NK-92 (cell line): ENCODE results near the gene CR1.
"Not testable (repeated sequence)": the region's sequence is repeated elsewhere in the genome, so short reads cannot be mapped to it uniquely, and the experiment has no call there.

Source experiments
- DNase-seq: peaks from one replicate; lab custom pipeline; 2025; ENCODE audit not compliant: unreplicated experiment; lab: John Stamatoyannopoulos, UW

The CR1 gene

GRCh38 chr1:207495801-207496792 is at the start of gene CR1:
Gene CR1 (plus strand): TSS chr1:207496157. CDS start chr1:207496268, 111 bp downstream.
- DNase-seq: no peak

GRCh38 chr1:207453710-207454045 is 42.3 kb upstream of the CR1 start:
- no peak for DNase-seq

GRCh38 chr1:207454046-207454964 is 41.7 kb upstream of the CR1 start, which contains the start of gene CR2:
Gene CR2 (plus strand): TSS chr1:207454328. CDS start chr1:207454419, 91 bp downstream.
- DNase-seq: no peak

DNA sequence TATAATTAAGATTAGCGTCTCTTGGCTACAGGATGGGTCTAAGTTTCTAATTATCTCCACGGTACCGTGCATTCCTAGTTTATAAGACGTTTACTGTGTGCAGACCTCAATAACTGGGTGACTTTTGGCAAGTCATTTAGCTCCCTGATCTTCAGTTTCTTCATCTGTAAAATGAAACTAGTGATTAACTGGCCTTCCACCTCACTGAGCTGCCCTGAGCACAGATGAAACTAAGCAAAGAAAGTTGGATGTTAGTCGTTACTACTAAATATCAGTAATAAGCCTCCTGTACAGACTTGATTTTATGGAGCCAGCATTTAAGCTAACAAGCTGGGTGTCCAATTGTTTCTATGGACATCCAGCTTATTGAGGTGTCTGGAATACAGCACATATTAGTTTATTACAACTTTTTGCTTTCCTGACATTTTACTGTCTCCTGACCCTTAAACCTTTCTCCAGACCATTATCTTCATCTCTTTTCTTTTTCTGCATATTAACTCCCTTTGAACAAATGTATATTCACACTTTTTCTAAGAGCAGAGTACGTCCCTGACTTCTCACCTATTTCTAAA is 40.7 kb upstream of the CR1 start:
- DNase-seq: no peak

- DNase-seq: no peak
Observed at GRCh38 chr1:207458414-207458813, 37.5 kb upstream of the CR1 start.

DNA sequence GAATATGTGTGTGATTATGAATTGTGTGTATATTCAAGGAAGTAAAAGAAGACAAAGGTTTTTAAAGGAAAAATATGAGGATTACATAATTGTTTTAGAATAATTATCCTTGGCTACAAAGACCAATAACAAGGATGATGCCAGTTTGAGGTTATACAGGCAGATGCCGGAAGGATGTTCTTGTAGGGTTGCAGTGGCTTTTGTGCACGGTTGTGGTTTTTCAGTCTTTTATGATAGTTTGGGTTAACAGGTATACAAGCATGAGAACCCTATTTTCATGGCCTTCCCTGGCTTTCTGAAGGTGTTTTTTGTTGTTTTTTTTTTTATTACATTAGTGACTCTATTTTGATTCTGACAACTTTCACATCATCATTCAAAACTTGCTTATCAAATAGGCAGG is 36.9 kb upstream of the CR1 start:
- no peak for DNase-seq

GRCh38 chr1:207461649-207462048 is 34.3 kb upstream of the CR1 start:
- no peak for DNase-seq

GRCh38 chr1:207462535-207462934 is 33.4 kb upstream of the CR1 start:
- no peak for DNase-seq

DNA sequence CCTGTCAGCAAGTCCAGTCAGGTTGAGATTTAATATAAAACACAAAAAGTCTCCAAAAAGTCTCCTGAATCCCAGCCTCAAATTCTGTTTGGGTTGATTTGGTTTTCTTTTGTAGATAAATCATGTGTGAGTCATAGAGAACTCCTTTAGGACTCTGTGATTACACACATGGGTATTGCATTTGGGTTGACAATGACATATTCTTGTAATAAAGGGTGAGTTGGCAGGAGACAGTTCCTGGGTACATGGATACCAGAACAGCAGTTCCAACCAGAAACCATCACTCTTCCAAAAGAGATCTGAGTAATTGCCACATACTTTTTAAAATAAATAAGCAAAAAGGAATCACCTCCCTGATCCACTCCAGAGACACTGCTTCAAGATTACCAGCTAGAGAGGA is 32.9 kb upstream of the CR1 start:
- DNase-seq: no peak

DNA sequence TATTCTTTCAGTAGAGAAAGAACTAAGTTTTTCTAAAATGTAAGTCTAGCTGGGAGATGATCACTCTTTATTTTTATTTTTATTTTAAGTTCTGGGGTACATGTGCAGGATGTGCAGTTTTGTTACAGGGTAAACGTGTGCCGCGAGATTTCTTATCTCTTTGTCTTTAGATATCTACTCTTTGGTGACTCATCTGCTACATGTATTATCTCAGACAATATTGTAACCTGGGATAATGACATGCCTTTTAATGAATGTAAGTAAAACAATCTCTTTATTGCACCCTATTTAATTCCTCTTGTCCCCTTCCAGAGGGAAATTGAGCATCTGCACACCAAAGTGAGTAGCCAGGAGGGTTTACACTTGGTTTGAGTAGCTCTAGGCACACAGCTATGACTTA is 32.4 kb upstream of the CR1 start:
- DNase-seq: no peak

GRCh38 chr1:207470927-207471326 is 25.0 kb upstream of the CR1 start:
- no peak for DNase-seq

DNA sequence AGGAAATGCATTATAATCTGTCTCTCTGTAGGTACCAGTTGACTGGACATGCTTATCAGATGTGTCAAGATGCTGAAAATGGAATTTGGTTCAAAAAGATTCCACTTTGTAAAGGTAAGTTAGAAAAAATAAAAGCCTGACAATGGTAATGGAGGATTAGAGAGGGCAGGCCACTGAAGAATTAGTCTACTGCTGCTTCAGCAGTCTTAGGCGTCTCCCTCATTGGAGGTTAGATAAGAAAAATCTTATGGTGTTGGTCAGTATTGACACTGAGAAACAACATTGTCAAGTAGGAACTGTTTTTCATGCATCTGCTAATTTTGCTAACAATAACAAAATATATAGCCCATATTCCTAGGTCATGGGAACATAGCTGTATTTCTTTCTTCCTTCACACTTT is 21.7 kb upstream of the CR1 start:
- no peak for DNase-seq

DNA sequence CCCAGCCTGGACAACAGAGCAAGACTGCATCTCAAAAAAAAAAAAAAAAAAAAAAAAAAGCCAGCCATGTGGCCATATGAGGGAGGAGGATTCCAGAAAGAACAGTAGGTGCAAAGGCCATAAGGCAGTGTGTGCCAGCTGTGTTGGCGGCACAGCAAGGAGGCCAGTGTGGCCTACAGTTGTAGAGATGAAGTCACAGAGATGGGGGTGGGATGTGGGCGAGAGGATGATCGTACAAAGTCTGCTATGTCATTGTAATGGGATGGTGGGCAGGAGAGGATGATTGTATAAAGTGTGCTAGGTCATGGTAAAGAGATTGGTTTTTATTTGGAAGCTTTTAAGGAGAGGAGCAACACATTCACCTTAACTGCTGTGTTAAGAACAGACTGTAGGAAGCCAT is 9.8 kb upstream of the CR1 start:
- DNase-seq: no peak

GRCh38 chr1:207487636-207488035 is 8.3 kb upstream of the CR1 start:
- no peak for DNase-seq

GRCh38 chr1:207493212-207493611 is 2.7 kb upstream of the CR1 start:
- DNase-seq: no peak

- no peak for DNase-seq
Observed at GRCh38 chr1:207494171-207494570, 1.8 kb upstream of the CR1 start.

DNA sequence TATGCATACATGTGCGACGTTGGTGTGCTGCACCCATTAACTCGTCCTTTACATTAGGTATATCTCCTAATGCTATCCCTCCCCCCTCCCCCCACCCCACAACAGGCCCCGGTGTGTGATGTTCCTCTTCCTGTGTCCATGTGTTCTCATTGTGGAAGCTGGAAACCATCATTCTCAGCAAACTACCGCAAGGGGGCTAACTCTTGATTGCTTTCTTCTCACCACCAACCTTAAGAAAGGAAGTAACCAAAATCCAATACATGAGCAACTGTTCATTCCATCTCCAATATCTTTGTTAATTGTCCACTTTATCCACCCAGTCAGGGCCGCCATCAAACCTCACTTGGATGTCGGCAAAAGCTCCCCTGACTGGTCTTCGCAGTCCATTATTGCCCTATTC is 676 bp upstream of the CR1 start:
- not testable (repeated sequence) for DNase-seq

DNA sequence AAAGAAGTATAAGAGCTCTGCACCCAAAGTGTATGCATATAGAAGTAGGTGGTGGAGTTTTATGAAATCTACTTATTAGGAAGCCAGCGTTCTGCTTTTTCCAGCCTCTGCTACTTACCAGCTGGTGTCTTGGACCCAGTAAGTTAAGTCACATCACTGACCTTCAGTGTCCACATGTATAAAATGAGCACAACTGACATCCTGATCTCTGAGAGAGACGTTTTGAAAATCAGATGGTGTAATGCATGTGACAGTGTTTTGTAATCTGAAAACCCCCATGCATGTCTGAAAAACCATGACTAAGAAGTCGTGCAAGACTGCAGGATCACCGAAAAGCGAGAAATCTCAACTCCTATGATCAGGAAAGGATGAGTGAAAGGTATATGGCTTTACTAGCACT is 2.0 kb downstream of the CR1 start:
- DNase-seq: no peak

DNA sequence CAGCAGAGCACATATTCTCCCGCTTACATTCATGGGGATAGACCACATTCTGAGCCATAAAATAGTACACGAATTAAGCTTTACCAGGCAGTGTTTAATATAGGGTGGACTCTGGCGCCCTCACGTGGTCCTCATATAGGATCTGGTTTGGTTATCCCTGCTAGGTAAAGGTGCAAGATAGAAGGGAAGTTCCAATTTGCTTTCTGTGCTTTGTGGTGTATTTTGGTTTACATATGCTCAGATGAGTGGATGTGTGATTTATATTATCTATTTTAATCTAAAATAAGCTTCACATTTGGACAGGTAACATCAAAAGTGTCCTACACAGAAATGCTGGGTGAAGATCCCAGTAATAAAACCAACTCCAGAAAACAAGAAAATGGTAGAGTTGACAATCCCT is 3.6 kb downstream of the CR1 start:
- DNase-seq: no peak

- DNase-seq: no peak
Observed at GRCh38 chr1:207500306-207500705, 4.3 kb downstream of the CR1 start.

DNA sequence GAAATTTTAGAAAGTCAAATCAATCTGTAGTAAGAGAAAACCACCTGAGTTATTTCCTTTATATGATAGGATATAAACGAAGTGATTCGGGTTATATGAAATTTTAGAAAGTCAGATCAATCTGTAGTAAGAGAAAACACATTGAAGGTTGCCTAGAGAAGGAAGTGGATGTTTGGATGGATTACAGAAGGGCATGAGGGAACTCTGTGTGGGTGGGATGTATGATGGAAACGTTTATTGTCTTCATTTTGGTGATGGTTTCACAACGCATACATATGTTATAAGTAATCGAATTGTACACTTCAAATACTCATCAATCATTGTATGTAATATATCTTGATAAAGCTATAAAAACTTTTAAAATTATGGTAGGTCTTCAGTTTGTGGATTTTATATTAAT is 5.1 kb downstream of the CR1 start:
- no peak for DNase-seq
